Natural killer cell (primary cell): ENCODE measurements around the gene TPGS1. TPM values are rescaled to one million over a fixed set of nuclear protein-coding genes. Genes with fewer than 3 reads are reported as not detected.
A peak's percentile ranks its signal among the peaks of the same experiment; 100 is the strongest.

Experiments
- ATAC-seq, 3 donors: fragments of 150-1000 bp in 2 of 3; fragments of 200-7000 bp in 1 of 3; cut with Tn5 transposase; 1 replicate in 1 of 3; 2 replicates in 2 of 3; pipeline ENCODE4 v1.10.0; 2021; ENCODE audit warnings: mild to moderate bottlenecking in 2 of 3, moderate library complexity in 2 of 3
- DNase-seq, 2 donors: peaks; one replicate each; pipeline versions ENCODE4 v3.0.0 to v3.0.0-alpha.2; 2013 to 2021; ENCODE audit warnings: mixed read lengths in 1 of 2
- H3K27ac ChIP-seq: one replicate; pipeline ENCODE4 v1.5.1; 2013; ENCODE audit warnings: mild to moderate bottlenecking, low read length
- H3K27me3 ChIP-seq: one replicate; pipeline ENCODE4 v1.6.1; 2013; ENCODE audit warnings: low read length; ENCODE audit not compliant: control insufficient read depth, insufficient read depth
- H3K36me3 ChIP-seq: one replicate; pipeline ENCODE4 v1.6.1; 2013; ENCODE audit warnings: low read length; ENCODE audit not compliant: control insufficient read depth, insufficient read depth
- H3K4me1 ChIP-seq: one replicate; pipeline ENCODE4 v1.6.1; 2013; ENCODE audit warnings: low read length; ENCODE audit not compliant: control insufficient read depth, insufficient read depth
- H3K4me3 ChIP-seq: one replicate; pipeline ENCODE4 v1.5.1; 2013; ENCODE audit warnings: low read length
- H3K9me3 ChIP-seq: one replicate; pipeline ENCODE4 v1.6.1; 2013; ENCODE audit warnings: low read length; ENCODE audit not compliant: control insufficient read depth, insufficient read depth
- H3K27ac Mint-ChIP-seq, 2 donors: one replicate each; pipeline ENCODE4 v1.8.0; 2022; ENCODE audit warnings: mild to moderate bottlenecking in 2 of 2, mixed read lengths in 2 of 2, moderate library complexity in 1 of 2
- H3K27me3 Mint-ChIP-seq, 2 donors: one replicate each; pipeline ENCODE4 v1.8.0; 2022; ENCODE audit warnings: low read depth in 2 of 2, mixed read lengths in 2 of 2
- H3K36me3 Mint-ChIP-seq: one replicate; pipeline ENCODE4 v1.8.0; 2022; ENCODE audit warnings: mixed read lengths
- H3K4me1 Mint-ChIP-seq, 2 donors: one replicate each; pipeline ENCODE4 v1.8.0; 2022; ENCODE audit warnings: mixed read lengths in 2 of 2
- H3K4me3 Mint-ChIP-seq: one replicate; pipeline ENCODE4 v1.8.0; 2022; ENCODE audit warnings: mild to moderate bottlenecking, moderate library complexity, mixed read lengths
- H3K9me3 Mint-ChIP-seq, 2 donors: one replicate each; pipeline ENCODE4 v1.8.0; 2022; ENCODE audit warnings: mixed read lengths in 2 of 2
- CTCF ChIP-seq: fragments of 200-600 bp; IDR thresholded peaks from one replicate; pipeline ENCODE4 v1.8.0; 2022; ENCODE audit warnings: antibody characterized with exemption
- WGBS: methylation state at CpG from one replicate; pipeline ENCODE4 v1.1.7; 2013; ENCODE audit warnings: missing lambda C conversion rate; ENCODE audit not compliant: insufficient coverage; 5-methylcytosine and 5-hydroxymethylcytosine counted together
- intact Hi-C: fragments of 100-400 bp; cut with micrococcal nuclease; formaldehyde crosslinking; loops from one replicate; pipeline ENCODE4 v1.14.2; 2022
- total RNA-seq, 4 donors: library from RNA; stranded (reverse); fragments of 120-200 nt in 1 of 4; gene quantifications; one replicate each; pipeline versions ENCODE4 v1.2.3 to v1.2.4, GENCODE V29; 2013 to 2022

Gene TPGS1
- total RNA-seq, 3 donors from 2014 or later (not counting 1 experiment from before 2014, with no cell fraction given): 18.7 to 20.6 (median 18.9) TPM

DNA sequence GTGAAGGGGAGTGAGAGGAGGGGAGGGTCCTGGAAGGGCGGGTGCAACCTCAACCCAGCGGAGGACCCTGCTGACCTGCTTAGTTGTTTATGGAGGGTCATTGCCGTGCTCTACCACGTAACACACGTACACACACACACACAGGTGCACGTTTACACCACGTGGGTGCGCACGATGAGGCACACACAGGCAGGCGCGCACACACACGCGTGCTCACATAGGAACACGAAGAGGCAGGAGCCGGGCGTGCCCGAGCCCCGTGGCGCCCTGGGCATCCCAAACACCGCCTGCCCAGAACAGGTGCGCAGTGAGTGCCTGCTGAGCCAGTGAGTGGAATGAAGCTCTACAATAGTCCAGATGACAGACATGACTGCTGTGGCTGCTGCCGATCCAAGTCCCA, 22.2 kb upstream of the TPGS1 start:
- H3K27ac Mint-ChIP-seq: no peak overlapping the region
- TF ChIP-seq CTCF: no peak
- peaks cover 1 to 25% of the 10 kb centered on the region in 2 donors for H3K4me1 Mint-ChIP-seq
- H3K9me3 Mint-ChIP-seq: peaks cover 13 to 14% of the 10 kb centered on the region in 2 donors
- DNase-seq (no peak), ATAC-seq (no peak)
- H3K27me3 ChIP-seq: no peaks in the 10 kb centered on the region
- H3K36me3 Mint-ChIP-seq: no peaks in the 10 kb centered on the region
- no peak overlapping the region for H3K27ac ChIP-seq
- H3K4me3 Mint-ChIP-seq: no peak overlapping the region
- H3K4me3 ChIP-seq: no peak overlapping the region
- intact Hi-C loops: no loop called here
- no peaks in the 10 kb centered on the region for H3K36me3 ChIP-seq
- WGBS: 88% methylated on average over 22 of the region's 22 CpGs
- peaks cover 3% of the 10 kb centered on the region for H3K9me3 ChIP-seq
- H3K4me1 ChIP-seq: peaks cover 16% of the 10 kb centered on the region
- H3K27me3 Mint-ChIP-seq: peaks cover 0 to 10% of the 10 kb centered on the region in 2 donors

DNA sequence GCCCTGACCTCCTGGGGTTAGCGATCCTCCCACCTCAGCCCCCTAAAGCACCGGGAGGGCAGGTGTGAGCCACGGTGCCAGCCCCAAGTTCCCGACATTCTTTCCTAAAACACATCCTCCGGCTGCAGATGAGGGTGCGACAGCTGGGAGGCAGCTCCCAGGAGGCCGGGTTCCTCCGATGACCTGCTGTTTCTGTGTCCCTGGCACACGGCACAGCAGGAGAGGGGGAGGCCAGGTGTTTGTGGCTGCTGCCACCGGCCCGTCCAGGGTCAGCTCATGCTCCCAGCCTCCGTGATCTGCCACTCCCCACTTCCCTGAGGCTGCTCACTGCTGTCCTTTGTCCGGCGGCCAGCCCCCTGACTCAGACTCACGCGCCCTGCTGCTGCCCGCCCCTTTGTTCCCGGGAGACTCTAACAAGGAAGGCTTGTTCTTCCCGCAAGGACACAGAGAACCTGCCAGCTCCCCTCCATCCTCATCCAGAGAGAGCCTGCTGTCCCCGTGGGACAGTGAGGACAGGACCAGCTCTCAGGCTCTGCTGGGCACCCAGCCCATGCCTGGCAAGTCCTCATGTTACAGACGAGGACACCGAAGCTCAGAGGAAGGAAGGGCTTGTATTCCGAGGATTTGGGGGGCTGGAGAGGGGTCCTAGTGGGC, 21.6 kb upstream of the TPGS1 start:
- no peak for TF ChIP-seq CTCF
- peaks cover 8% of the 10 kb centered on the region in 2 donors for H3K9me3 Mint-ChIP-seq
- peaks cover 0 to 10% of the 10 kb centered on the region in 2 donors for H3K27me3 Mint-ChIP-seq
- H3K4me1 Mint-ChIP-seq: peaks cover 0 to 19% of the 10 kb centered on the region in 2 donors
- Histone ChIP-seq H3K4me3 (no peak overlapping the region), H3K27me3 (no peaks in the 10 kb centered on the region), H3K27ac (no peak overlapping the region), H3K9me3 (peaks cover 3% of the 10 kb centered on the region), H3K36me3 (no peaks in the 10 kb centered on the region), H3K4me1 (peaks cover 14% of the 10 kb centered on the region)
- no peak overlapping the region for H3K4me3 Mint-ChIP-seq
- ATAC-seq: no peak
- H3K27ac Mint-ChIP-seq: no peak overlapping the region
- WGBS: 50% methylated on average over 23 of the region's 23 CpGs
- no peaks in the 10 kb centered on the region for H3K36me3 Mint-ChIP-seq
- no peak for DNase-seq
- intact Hi-C loops: no loop called here

GRCh38 chr19:488505-489417, 18.5 kb upstream of the TPGS1 start:
- Histone ChIP-seq H3K4me1 (peaks cover 14% of the 10 kb centered on the region), H3K27ac (peak overlapping the region; percentile 94), H3K9me3 (no peaks in the 10 kb centered on the region), H3K4me3 (peak overlapping the region; percentile 72), H3K36me3 (no peaks in the 10 kb centered on the region), H3K27me3 (no peaks in the 10 kb centered on the region)
- H3K27ac Mint-ChIP-seq: peak overlapping the region; percentile 73 to 86
- WGBS: under 1% methylated on average over 114 of the region's 114 CpGs
- no peak for TF ChIP-seq CTCF
- H3K4me3 Mint-ChIP-seq: peak overlapping the region; percentile 91
- H3K36me3 Mint-ChIP-seq: no peaks in the 10 kb centered on the region
- H3K9me3 Mint-ChIP-seq: no peaks in the 10 kb centered on the region
- DNase-seq (peak; percentile 95 to 96), ATAC-seq (peak; percentile 91 to 98 (median 94))
- H3K4me1 Mint-ChIP-seq: peaks cover 0 to 10% of the 10 kb centered on the region in 2 donors
- peaks cover 0 to 10% of the 10 kb centered on the region in 2 donors for H3K27me3 Mint-ChIP-seq
- intact Hi-C loops: loop anchor here (2.0 kb wide), 1 partner anchor 18 kb away; the partner anchor contains the start of gene TPGS1
